Measurements from ENCODE around the gene ANO1. TPM values are rescaled to one million over a fixed set of nuclear protein-coding genes. Genes with fewer than 3 reads are reported as not detected.
"Not testable (repeated sequence)": the region's sequence is repeated elsewhere in the genome, so short reads cannot be mapped to it uniquely, and the experiment has no call there.

The ANO1 gene
- polyA plus RNA-seq, 3 donors: not detected

DNA sequence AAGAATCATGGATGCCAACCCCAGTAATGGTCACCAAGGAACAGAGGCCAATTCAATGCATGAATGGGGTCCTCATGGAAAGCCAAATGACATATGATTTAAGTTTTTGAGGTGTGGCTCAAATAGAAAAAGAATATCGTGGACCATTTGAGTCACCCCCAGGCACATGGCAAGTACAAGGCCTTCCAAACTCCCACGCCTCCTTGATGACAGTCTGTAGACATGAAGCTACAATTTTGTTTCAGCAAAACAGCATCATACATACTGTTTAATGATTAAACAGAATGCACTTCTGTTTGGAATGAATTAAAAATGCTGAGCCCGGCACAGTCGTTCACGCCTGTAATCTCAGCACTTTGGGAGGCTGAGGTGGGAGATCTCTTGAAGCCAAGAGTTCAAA, 132.4 kb downstream of the ANO1 start:
- H3K27ac ChIP-seq (ENCODE audit: low read depth in 1 of 2, low read length in 2 of 2): no peak overlapping the region
- no peak overlapping the region for H3K27ac Mint-ChIP-seq
- H3K36me3 Mint-ChIP-seq: peaks cover 40 to 43% of the 10 kb centered on the region in 2 donors
- H3K9ac ChIP-seq (ENCODE audit: insufficient read depth, low read length, poor library complexity, severe bottlenecking): no peak overlapping the region
- no peaks in the 10 kb centered on the region for H3K27me3 ChIP-seq (ENCODE audit: control insufficient read depth in 2 of 2, insufficient read depth in 2 of 2, low read length in 2 of 2)
- H4K20me1 ChIP-seq (ENCODE audit: insufficient read depth, low read length): peaks cover 47% of the 10 kb centered on the region
- intact Hi-C loops (cut with micrococcal nuclease): no loop called here
- no peak for DNase-seq
- TF ChIP-seq CTCF (IDR thresholded peaks at IDR 0.05): no peak
- H3K36me3 ChIP-seq (replicated peaks in 1 of 2; ENCODE audit: control insufficient read depth in 1 of 2, insufficient read depth in 2 of 2, low read length in 2 of 2): peaks cover 36 to 41% of the 10 kb centered on the region in 2 donors
- H3K4me2 ChIP-seq (replicated peaks; ENCODE audit: extremely low read depth, low read length, poor library complexity, severe bottlenecking): no peak overlapping the region
- no peak overlapping the region for H3K4me3 Mint-ChIP-seq
- peaks cover 8% of the 10 kb centered on the region for H3K4me1 Mint-ChIP-seq
- H3K79me2 ChIP-seq (ENCODE audit: insufficient read depth, low read length): peaks cover 22% of the 10 kb centered on the region
- no peak overlapping the region for H2AFZ ChIP-seq (ENCODE audit: insufficient read depth, low read depth, low read length, poor library complexity, severe bottlenecking)
- WGBS (ENCODE audit: insufficient coverage): no CpG with 5 or more reads among the region's 5 CpGs
- no peak overlapping the region for H3K4me3 ChIP-seq (replicated peaks in 1 of 3; ENCODE audit: low read depth in 2 of 3, low read length in 3 of 3)
- peaks cover 2 to 6% (median 2%) of the 10 kb centered on the region in 3 donors for H3K27me3 Mint-ChIP-seq (ENCODE audit: low read depth in 3 of 3)
- no peaks in the 10 kb centered on the region for H3K9me3 Mint-ChIP-seq
- no peaks in the 10 kb centered on the region for H3K9me3 ChIP-seq (replicated peaks in 1 of 2; ENCODE audit: control insufficient read depth in 1 of 2, insufficient read depth in 1 of 2, low read length in 2 of 2)
- H3K4me1 ChIP-seq (ENCODE audit: control insufficient read depth in 1 of 2, insufficient read depth in 2 of 2, low read length in 2 of 2): no peaks in the 10 kb centered on the region

- no peak overlapping the region for H3K4me3 ChIP-seq (replicated peaks in 1 of 3; ENCODE audit: low read depth in 2 of 3, low read length in 3 of 3)
- intact Hi-C loops (cut with micrococcal nuclease): no loop called here
- TF ChIP-seq CTCF (IDR thresholded peaks at IDR 0.05): no peak
- peaks cover 19 to 23% of the 10 kb centered on the region in 2 donors for H3K36me3 ChIP-seq (replicated peaks in 1 of 2; ENCODE audit: control insufficient read depth in 1 of 2, insufficient read depth in 2 of 2, low read length in 2 of 2)
- H3K9me3 ChIP-seq (replicated peaks in 1 of 2; ENCODE audit: control insufficient read depth in 1 of 2, insufficient read depth in 1 of 2, low read length in 2 of 2): no peaks in the 10 kb centered on the region
- H3K27ac ChIP-seq (ENCODE audit: low read depth in 1 of 2, low read length in 2 of 2): no peak overlapping the region
- H2AFZ ChIP-seq (ENCODE audit: insufficient read depth, low read depth, low read length, poor library complexity, severe bottlenecking): no peak overlapping the region
- no peak overlapping the region for H3K27ac Mint-ChIP-seq
- H3K4me1 ChIP-seq (ENCODE audit: control insufficient read depth in 1 of 2, insufficient read depth in 2 of 2, low read length in 2 of 2): no peaks in the 10 kb centered on the region
- H3K36me3 Mint-ChIP-seq: peaks cover 23 to 25% of the 10 kb centered on the region in 2 donors
- no peaks in the 10 kb centered on the region for H3K9me3 Mint-ChIP-seq
- WGBS (ENCODE audit: insufficient coverage): 79% methylated on average over 9 of the region's 13 CpGs
- H4K20me1 ChIP-seq (ENCODE audit: insufficient read depth, low read length): peaks cover 29% of the 10 kb centered on the region
- no peak overlapping the region for H3K4me2 ChIP-seq (replicated peaks; ENCODE audit: extremely low read depth, low read length, poor library complexity, severe bottlenecking)
- no peak overlapping the region for H3K9ac ChIP-seq (ENCODE audit: insufficient read depth, low read length, poor library complexity, severe bottlenecking)
- H3K4me1 Mint-ChIP-seq: peaks cover 2% of the 10 kb centered on the region
- peaks cover 2 to 6% (median 2%) of the 10 kb centered on the region in 3 donors for H3K27me3 Mint-ChIP-seq (ENCODE audit: low read depth in 3 of 3)
- no peak for DNase-seq
- no peaks in the 10 kb centered on the region for H3K27me3 ChIP-seq (ENCODE audit: control insufficient read depth in 2 of 2, insufficient read depth in 2 of 2, low read length in 2 of 2)
- H3K79me2 ChIP-seq (ENCODE audit: insufficient read depth, low read length): peaks cover 4% of the 10 kb centered on the region
- H3K4me3 Mint-ChIP-seq: peak overlapping the region in 1 of 2 donors; percentile 24
Observed at GRCh38 chr11:70212227-70212811, 134.2 kb downstream of the ANO1 start.

DNA sequence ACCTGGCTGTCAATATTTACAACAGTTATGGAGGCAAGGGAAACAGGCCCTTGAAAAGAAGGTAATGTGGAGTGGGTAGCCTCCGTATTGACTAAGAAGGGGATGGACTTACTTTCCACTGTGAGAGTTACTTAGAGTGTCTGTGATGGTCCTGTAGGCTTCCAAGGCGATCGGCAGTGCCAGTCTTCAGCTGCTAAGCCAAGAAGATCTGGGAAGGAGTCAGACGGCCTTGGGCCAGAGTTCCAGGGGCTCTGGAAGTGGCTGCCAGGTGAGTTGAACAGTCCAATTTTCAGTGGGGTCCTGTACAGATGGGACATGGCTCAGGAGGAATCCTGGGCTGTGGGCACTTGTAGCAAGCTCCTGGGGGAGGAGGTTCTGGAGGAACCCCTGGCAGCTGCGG, 139.3 kb downstream of the ANO1 start:
- DNase-seq; H3K4me2 ChIP-seq (replicated peaks; ENCODE audit: extremely low read depth, low read length, poor library complexity, severe bottlenecking); H3K27me3 ChIP-seq (ENCODE audit: control insufficient read depth in 2 of 2, insufficient read depth in 2 of 2, low read length in 2 of 2); H3K27ac ChIP-seq (ENCODE audit: low read depth in 1 of 2, low read length in 2 of 2); intact Hi-C loops (cut with micrococcal nuclease); H3K4me3 ChIP-seq (replicated peaks in 1 of 3; ENCODE audit: low read depth in 2 of 3, low read length in 3 of 3); H3K4me1 ChIP-seq (ENCODE audit: control insufficient read depth in 1 of 2, insufficient read depth in 2 of 2, low read length in 2 of 2); H4K20me1 ChIP-seq (ENCODE audit: insufficient read depth, low read length); H3K27ac Mint-ChIP-seq; H3K36me3 ChIP-seq (replicated peaks in 1 of 2; ENCODE audit: control insufficient read depth in 1 of 2, insufficient read depth in 2 of 2, low read length in 2 of 2); H3K79me2 ChIP-seq (ENCODE audit: insufficient read depth, low read length); H3K9me3 Mint-ChIP-seq; H3K9me3 ChIP-seq (replicated peaks in 1 of 2; ENCODE audit: control insufficient read depth in 1 of 2, insufficient read depth in 1 of 2, low read length in 2 of 2); H2AFZ ChIP-seq (ENCODE audit: insufficient read depth, low read depth, low read length, poor library complexity, severe bottlenecking); H3K36me3 Mint-ChIP-seq; H3K9ac ChIP-seq (ENCODE audit: insufficient read depth, low read length, poor library complexity, severe bottlenecking); H3K4me3 Mint-ChIP-seq: not testable (repeated sequence)
- Mint-ChIP-seq H3K4me1 (peaks cover 17% of the 10 kb centered on the region), H3K27me3 (ENCODE audit: low read depth in 3 of 3) (peaks cover 15 to 17% (median 16%) of the 10 kb centered on the region in 3 donors)
- WGBS (ENCODE audit: insufficient coverage): 89% methylated on average over 3 of the region's 5 CpGs
